Measurements from ENCODE around the gene SEC14L2. TPM values are rescaled to one million over a fixed set of nuclear protein-coding genes. Genes with fewer than 3 reads are reported as not detected.

The SEC14L2 gene
- polyA plus RNA-seq, 1 experiment: 15.8 TPM

DNA sequence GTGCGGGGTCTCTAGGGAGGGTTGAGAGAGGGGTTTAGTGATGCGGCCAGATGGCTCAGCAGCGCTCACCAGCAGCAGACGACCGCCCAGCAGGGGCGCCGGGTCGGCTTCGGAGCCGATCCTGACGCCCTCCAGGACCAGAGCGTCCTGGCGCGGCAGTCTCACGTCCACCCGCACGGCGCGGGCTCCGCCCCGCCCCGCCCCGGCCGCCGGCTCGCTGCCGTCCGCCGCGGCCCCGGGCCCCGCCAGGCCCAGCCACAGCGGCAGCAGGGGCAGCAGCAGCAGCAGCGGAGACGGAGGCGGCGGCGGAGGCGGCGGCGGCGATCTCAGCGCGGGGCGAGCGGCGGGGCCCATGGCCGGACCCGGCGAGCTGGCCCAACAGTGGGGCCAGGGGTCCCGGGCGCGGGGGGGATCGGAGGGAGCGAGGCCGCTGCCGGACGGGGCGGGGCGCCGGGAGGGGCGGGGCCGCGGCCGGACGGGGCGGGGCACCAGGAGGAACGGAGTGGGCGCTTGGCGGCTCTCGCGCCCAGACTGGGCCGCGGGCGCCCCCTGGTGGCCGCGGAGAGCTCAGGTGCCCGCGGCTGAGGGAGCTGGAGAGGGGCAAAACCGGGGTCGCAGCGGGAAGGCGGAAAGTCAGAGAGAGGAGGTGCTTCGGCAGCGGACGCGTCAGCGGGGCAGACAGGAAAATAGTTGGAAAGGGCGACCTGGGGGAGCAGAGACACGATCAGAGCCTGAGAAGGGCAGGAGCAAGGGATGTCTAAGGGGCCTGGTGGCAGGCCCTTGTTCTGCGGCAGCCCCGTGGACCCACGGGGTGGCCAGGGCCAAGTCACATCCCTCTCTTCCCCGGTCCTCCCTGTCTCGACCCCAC, 9.6 kb upstream of the SEC14L2 start, which contains the start of gene RNF215:
RNF215 (minus strand) TSS at position 452 of the 868 bp plus-strand sequence; CDS start at position 354, 98 bp downstream.
- ChIA-PET CTCF (interaction anchor here (0.6 to 3.0 kb wide), 30 partner anchors 8 to 1010 kb away, joined by 3 to 39 read pairs (median 4); partner anchors contain the start of genes CASTOR1, CCDC157, SEC14L2 and SF3A1), POLR2A (interaction anchor here (1.0 kb wide), 2 partner anchors 9 to 99 kb away, joined by 4 to 6 read pairs; partner anchors contain the start of gene SEC14L2)
- peak within 1 kb of the TSS; percentile 21 for H3K27ac ChIP-seq (ENCODE audit: low read depth, low read length)
- peak; percentile 75 for TF ChIP-seq CTCF (IDR thresholded peaks at IDR 0.05; ENCODE audit: low read depth, low read length)
- H3K9me3 ChIP-seq (ENCODE audit: control insufficient read depth, insufficient read depth, low read length): peaks cover 3% of the 10 kb centered on the region; the same call in 1 of the 2 replicates
- H3K4me3 ChIP-seq (ENCODE audit: low read depth, low read length): peak within 1 kb of the TSS; percentile 72
- DNase-seq (ENCODE audit: low read depth, low spot score): peak; percentile 18
- no peaks in the 10 kb centered on the region for H3K27me3 ChIP-seq (ENCODE audit: control insufficient read depth, insufficient read depth, low read length)

DNA sequence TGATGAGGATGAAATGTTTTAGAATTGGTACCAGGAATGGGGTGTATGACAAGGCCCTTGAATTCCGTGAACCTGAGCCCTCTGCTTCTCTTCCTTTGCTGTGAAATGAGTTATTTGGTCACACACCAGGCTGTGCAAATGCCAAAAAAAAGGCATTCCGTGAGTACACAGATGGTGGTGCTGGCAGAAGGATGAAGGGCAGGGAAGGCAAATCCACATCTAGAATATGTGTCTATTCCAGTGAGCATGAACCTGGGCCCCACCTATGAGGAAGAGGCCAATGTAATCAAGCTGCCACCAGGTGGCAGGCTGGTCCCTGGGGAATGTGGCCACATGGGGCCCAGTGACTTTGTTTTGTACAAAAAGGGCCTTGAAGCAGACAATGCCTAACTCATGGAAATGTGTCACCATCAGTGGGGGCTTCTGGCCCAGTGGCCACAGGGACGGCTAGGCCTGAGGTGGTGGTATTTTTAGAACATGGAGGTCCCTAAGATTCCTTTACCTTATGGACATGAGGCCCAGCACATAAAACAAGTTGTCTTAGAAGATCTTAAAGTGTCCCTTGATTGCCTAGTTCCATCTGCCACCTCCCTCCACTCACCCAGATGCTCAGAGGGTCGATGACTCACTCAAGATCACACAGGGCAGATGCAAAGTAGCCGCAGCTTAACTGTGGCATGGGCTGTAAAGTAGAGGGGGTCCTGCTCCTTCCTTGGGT, 5.7 kb upstream of the SEC14L2 start:
- Histone ChIP-seq H3K27ac (ENCODE audit: low read depth, low read length) (peak overlapping the region; percentile 57), H3K9me3 (ENCODE audit: control insufficient read depth, insufficient read depth, low read length) (peaks cover 3% of the 10 kb centered on the region; the same call in 1 of the 2 replicates), H3K27me3 (ENCODE audit: control insufficient read depth, insufficient read depth, low read length) (no peaks in the 10 kb centered on the region), H3K4me3 (ENCODE audit: low read depth, low read length) (no peak overlapping the region)
- POLR2A ChIA-PET: no interaction called here
- TF ChIP-seq CTCF (IDR thresholded peaks at IDR 0.05; ENCODE audit: low read depth, low read length): peak; percentile 76
- CTCF ChIA-PET: interaction anchor here (0.9 to 3.6 kb wide), 8 partner anchors 17 to 364 kb away, joined by 3 to 39 read pairs (median 6); no protein-coding TSS in a partner anchor
- DNase-seq (ENCODE audit: low read depth, low spot score): peak; percentile 41

- ChIA-PET POLR2A (interaction anchor here (1.0 kb wide), 1 partner anchor 31 kb away, joined by 3 read pairs; no protein-coding TSS in a partner anchor), CTCF (interaction anchor here (0.6 to 3.6 kb wide), 4 partner anchors 10 to 105 kb away, joined by 3 to 39 read pairs (median 8); no protein-coding TSS in a partner anchor)
- no peak overlapping the region for H3K4me3 ChIP-seq (ENCODE audit: low read depth, low read length)
- H3K9me3 ChIP-seq (ENCODE audit: control insufficient read depth, insufficient read depth, low read length): peaks cover 3% of the 10 kb centered on the region
- no peak overlapping the region for H3K27ac ChIP-seq (ENCODE audit: low read depth, low read length)
- H3K27me3 ChIP-seq (ENCODE audit: control insufficient read depth, insufficient read depth, low read length): no peaks in the 10 kb centered on the region
- DNase-seq (ENCODE audit: low read depth, low spot score): no peak
- no peak for TF ChIP-seq CTCF (IDR thresholded peaks at IDR 0.05; ENCODE audit: low read depth, low read length)
Measured at GRCh38 chr22:30392661-30393321, 4.0 kb upstream of the SEC14L2 start.

DNA sequence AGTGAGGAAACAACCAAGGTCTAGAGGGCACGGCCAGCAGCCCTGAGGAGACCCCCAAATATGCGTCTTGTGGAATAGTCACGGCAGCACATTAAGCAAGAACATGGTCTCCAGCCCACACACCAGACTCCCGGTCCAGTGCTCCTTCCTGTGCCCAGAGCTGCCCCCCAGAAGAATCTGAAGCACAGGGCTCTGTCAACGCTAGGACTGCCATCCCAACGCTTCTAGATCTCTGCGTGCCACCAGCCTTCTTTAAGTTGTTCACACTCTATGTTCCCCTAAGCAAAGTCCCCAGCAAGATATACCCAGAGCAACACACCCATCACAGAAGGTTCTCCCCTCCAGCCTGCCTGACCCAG, 3.5 kb upstream of the SEC14L2 start:
- ChIA-PET CTCF (no interaction called here), POLR2A (no interaction called here)
- Histone ChIP-seq H3K9me3 (ENCODE audit: control insufficient read depth, insufficient read depth, low read length) (peaks cover 3% of the 10 kb centered on the region), H3K27ac (ENCODE audit: low read depth, low read length) (no peak overlapping the region), H3K27me3 (ENCODE audit: control insufficient read depth, insufficient read depth, low read length) (no peaks in the 10 kb centered on the region), H3K4me3 (ENCODE audit: low read depth, low read length) (no peak overlapping the region)
- DNase-seq (ENCODE audit: low read depth, low spot score): no peak
- no peak for TF ChIP-seq CTCF (IDR thresholded peaks at IDR 0.05; ENCODE audit: low read depth, low read length)

All from AG04450 (cell line).